Ammon's horn (tissue), 1 donor: Measurements from ENCODE around the gene DDAH2.
"Not testable (repeated sequence)": the region's sequence is repeated elsewhere in the genome, so short reads cannot be mapped to it uniquely, and the experiment has no call there.

ENCODE experiments used
- DNase-seq: peaks from one replicate; pipeline ENCODE4 v3.0.0-alpha.2; 2016; ENCODE audit warnings: low spot score

DDAH2 gene

GRCh38 chr6:31713465-31713864 is 15.6 kb downstream of the DDAH2 start:
- DNase-seq, result no peak

GRCh38 chr6:31712296-31712695 is 16.8 kb downstream of the DDAH2 start:
- no peak for DNase-seq

GRCh38 chr6:31711233-31711632 is 17.9 kb downstream of the DDAH2 start:
- no peak for DNase-seq

DNA sequence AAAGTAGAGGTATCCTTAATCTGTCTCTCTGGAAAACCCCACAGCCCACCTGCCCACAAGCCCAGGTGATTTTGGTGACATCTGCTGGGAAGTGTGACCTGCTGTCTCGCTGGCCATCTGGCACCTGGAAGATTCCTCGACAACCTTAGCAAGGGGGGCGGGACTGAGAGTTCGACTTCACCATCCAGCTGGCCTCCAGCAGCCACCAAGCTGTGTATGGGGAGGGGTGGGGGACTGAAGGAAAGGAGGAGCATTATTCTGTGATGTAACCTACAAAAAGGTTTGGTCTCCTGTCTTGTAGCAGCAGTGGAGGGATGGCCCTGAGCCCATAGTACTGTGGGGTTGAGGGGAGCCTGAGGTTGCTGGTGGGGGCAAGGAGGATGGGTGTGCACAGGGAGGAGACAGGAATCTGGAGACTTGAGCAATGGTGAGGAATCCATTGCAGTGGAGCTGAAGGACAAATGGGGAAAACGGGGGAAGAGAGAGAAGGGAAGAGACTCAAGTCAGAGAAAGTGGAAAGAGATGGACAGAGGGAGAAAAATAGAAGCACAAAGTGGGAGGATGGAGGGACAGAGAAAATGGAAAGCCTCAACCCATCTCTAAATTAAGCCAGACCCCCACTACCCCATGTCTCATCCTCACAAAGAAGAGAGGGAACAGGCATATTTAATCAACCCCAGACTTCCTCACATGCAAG is 18.4 kb downstream of the DDAH2 start:
- DNase-seq, result no peak

DNA sequence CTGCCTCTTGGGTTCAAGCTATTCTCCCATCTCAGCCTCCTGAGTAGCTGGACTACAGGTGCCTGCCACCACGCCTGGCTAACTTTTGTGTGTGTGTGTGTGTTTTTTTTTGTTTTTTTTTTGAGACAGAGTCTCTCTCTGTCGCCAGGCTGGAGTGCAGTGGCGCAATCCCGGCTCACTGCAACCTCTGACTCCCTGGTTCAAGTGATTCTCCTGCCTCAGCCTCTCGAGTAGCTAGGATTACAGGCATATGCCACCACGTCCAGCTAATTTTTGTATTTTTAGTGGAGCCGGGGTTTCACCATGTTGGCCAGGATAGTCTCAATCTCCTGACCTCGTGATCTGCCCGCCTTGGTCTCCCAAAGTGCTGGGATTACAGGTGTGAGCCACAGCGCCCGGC is 19.9 kb downstream of the DDAH2 start:
- DNase-seq, result not testable (repeated sequence)

DNA sequence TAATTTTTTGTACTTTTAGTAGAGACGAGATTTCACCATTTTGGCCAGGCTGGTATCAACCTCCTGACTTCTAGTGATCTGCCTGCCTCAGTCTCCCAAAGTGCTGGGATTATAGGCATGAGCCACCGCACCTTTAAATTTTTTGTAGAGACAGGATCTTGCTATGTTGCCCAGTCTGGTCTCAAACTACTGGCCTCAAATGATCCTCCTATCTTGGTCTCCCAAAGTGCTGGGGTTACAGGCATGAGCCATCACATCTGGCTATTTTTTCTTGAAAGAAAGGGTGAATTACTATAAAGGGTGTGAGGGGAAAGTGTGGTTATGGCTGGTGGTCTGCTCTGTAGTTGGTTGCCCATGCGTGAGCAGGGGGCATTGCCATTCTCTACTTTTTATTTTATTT is 20.9 kb downstream of the DDAH2 start:
- no peak for DNase-seq

GRCh38 chr6:31707701-31708100 is 21.4 kb downstream of the DDAH2 start:
- no peak for DNase-seq

DNA sequence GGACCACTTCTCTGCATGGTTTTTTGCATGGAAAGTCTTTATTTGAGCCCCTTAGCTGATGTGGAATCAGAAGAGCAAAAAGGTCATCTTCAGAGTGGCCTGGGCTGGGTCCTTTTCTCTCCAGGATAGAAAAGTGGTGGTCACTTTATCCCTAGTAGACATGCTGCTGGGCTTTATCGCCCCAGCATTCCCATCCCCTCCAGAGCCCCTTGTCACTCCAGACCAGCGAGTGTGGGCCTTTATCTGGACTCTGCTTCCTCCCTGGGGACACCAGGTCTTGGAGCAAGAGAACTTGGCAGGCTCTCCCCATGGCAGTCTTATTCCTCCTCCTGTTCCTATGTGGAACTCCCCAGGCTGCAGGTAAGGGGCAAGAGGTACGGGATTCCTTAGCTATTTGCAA is 22.5 kb downstream of the DDAH2 start, which contains the start of gene LY6G6F:
Gene LY6G6F, plus strand, starts transcription at position 268 of the 400 bp plus-strand sequence. Its CDS starts 41 bp downstream, at position 309.
- no peak for DNase-seq

- DNase-seq, result no peak
These were observed 23.2 kb downstream of the DDAH2 start for GRCh38 chr6:31705931-31706330.

- peak; percentile 99 for DNase-seq
These were observed 26.0 kb downstream of the DDAH2 start, which contains the start of gene ABHD16A for GRCh38 chr6:31702819-31703716. Gene ABHD16A (minus strand): TSS chr6:31703324. CDS start chr6:31703281, 43 bp downstream.

- no peak for DNase-seq
These were observed 26.7 kb downstream of the DDAH2 start for GRCh38 chr6:31702405-31702818.

- no peak for DNase-seq
These were observed 27.3 kb downstream of the DDAH2 start for GRCh38 chr6:31701666-31702404.

GRCh38 chr6:31700740-31701401 is 28.2 kb downstream of the DDAH2 start:
- DNase-seq, result no peak

- DNase-seq, result no peak
These were observed 31.5 kb downstream of the DDAH2 start for GRCh38 chr6:31697555-31697954.

- no peak for DNase-seq
These were observed 35.6 kb downstream of the DDAH2 start for GRCh38 chr6:31693535-31693934.

DNA sequence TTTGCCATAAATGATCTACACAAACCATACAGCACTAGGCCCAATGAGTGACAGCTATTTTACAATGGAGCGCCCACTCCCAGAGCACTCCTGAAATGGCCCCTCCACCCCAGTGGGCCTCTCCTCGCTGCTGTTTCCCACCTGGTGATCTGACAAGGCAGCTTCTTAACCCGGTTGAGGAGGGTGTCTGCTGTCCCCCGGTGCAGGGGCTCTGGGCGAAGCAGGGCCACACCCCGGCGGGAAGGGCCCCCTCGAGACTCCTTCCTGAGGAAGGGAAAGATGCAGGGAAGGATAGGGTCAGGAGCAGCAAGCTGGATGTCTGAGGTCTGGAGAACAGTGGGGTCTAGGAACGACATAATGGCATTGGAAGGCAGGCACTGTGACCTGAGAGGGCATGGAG is 36.2 kb downstream of the DDAH2 start:
- no peak for DNase-seq

DNA sequence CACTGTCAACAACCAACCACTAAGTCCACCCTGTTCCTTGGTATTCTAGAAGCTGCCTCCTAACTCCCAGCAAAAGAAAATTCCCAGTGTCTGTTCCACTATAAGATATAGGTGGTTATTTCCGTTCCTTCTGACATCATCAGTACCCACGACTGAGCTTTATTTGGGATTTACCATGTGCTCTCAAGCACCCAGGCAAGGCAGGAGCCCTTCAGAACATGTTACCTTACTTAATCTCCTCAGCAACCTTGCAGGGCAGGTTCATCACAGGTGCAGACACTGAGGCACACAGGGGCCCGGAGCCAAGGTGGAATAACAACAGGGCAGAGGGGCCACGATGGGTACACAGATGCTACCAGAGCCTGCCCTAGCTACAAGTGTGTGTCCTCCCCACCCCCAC is 36.7 kb downstream of the DDAH2 start:
- no peak for DNase-seq

- no peak for DNase-seq
These were observed 37.5 kb downstream of the DDAH2 start for GRCh38 chr6:31691564-31692108.

DNA sequence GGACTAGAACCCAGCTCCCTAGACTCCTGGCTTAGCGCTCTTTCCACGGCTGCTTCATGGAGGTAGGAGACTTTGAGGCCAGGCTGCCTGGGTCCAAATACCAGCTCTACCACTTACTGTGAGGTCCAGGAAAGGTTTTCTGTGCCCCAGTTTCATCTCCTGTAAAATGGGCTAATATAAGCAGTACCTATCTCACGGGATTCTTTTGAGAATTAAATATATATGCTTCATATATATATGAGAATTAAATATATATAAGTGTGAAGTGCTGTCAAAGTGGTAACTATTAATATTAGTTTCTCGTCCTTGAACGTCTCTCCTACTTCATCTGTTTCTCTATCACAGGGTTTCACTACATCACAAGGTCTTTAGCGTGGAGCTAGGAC is 38.0 kb downstream of the DDAH2 start:
- DNase-seq, result no peak

DNA sequence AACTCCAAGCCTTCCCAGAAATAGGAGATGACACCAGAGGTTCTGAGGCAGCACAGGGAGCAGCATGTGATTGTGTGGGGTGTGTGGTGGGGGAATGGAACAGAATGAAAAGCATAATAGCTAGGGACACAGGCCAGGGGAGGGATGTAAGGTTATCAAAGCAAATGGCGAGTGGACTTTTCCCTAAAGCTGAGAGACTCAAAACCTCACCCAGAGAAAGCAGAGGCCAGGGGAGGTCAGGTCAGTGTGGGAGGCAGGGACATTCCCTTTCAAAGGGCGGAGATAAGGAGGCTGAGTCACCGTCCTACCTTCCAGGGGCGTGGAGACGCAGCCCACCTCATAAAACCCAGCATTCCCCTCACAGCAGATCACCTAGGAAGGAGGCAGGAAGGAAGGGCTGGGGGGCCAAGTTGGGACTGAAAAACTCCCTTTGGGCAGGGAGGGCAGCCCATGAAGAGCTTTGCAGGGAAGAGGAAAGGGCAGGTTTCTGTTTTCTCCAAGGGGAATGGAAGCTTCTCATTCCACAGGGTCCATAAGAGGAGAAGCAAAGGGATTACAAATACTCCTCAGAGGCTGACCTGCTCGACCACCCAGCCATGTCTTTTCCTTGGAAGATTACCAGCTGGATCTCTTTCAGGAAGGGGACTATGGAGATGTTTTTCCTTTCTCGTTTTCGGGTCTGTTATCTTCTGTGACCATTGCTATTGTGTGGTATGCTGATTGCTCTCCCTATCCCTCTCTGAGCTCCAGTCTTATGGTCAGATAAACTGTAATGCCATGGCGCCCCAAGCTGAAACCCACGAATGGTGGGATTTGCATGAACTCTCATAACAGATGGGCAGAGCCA is 38.6 kb downstream of the DDAH2 start:
- no peak for DNase-seq
